B cell (primary cell): ENCODE results near the gene HPF1. TPM values are rescaled to one million over a fixed set of nuclear protein-coding genes. Genes with fewer than 3 reads are reported as not detected.

ENCODE experiments used
- ATAC-seq: fragments of 200-7000 bp; cut with Tn5 transposase; one replicate; pipeline ENCODE4 v1.10.0; 2021; ENCODE audit warnings: low read depth, mild to moderate bottlenecking, moderate number of reproducible peaks, moderate library complexity
- CTCF ChIA-PET: fragments of 350-600 bp; sonication (Branson Sonifier 250); formaldehyde crosslinking; loops from one replicate; lab custom pipeline; 2021; ENCODE audit warnings: antibody characterized with exemption, inconsistent platforms; lab: Charles Lee
- POLR2A ChIA-PET: fragments of 350-600 bp; sonication (Branson Sonifier 250); formaldehyde crosslinking; loops from one replicate; lab custom pipeline; 2021; ENCODE audit warnings: antibody characterized with exemption; lab: Charles Lee
- DNase-seq: peaks from one replicate; pipeline ENCODE4 v3.0.0; 2013
- H2AFZ ChIP-seq: 2 replicates; pipeline ENCODE4 v1.6.1; 2012; ENCODE audit warnings: mild to moderate bottlenecking, low read depth, low read length; ENCODE audit not compliant: insufficient read depth, poor library complexity, severe bottlenecking
- H3K27ac ChIP-seq, 2 donors: 1 replicate in 1 of 2; 2 replicates in 1 of 2; pipeline ENCODE4 v1.5.1; 2012 to 2013; ENCODE audit warnings: low read length in 2 of 2, mild to moderate bottlenecking in 2 of 2, moderate library complexity in 1 of 2
- H3K27me3 ChIP-seq, 4 experiments: fragments of 200-600 bp in 1 of 4; sonication (generic) in 1 of 4; replicated peaks in 1 of 4; 1 replicate in 2 of 4; 2 replicates in 2 of 4; pipeline versions ENCODE4 v1.6.1 to v1.7.0; 2013 to 2016; ENCODE audit warnings: low read length in 3 of 4, mild to moderate bottlenecking in 2 of 4, mixed read lengths in 1 of 4, moderate library complexity in 1 of 4; ENCODE audit not compliant: insufficient read depth in 4 of 4, control insufficient read depth in 3 of 4; ENCODE audit errors: control extremely low read depth in 1 of 4
- H3K36me3 ChIP-seq, 2 experiments: replicated peaks in 1 of 2; 1 replicate in 1 of 2; 2 replicates in 1 of 2; pipeline versions ENCODE4 v1.6.1 to v1.7.1; 2013; ENCODE audit warnings: low read length in 1 of 2; ENCODE audit not compliant: insufficient read depth in 2 of 2, control insufficient read depth in 1 of 2; ENCODE audit errors: control extremely low read depth in 1 of 2, extremely low read depth in 1 of 2
- H3K4me1 ChIP-seq, 2 donors: fragments of 200-600 bp in 1 of 2; sonication (generic) in 1 of 2; 1 replicate in 1 of 2; 2 replicates in 1 of 2; pipeline versions ENCODE4 v1.5.1 to v1.6.1; 2013 to 2017; ENCODE audit warnings: low read length in 2 of 2; ENCODE audit not compliant: control insufficient read depth in 2 of 2, insufficient read depth in 2 of 2
- H3K4me2 ChIP-seq: replicated peaks from 2 replicates; pipeline ENCODE3; 2012; ENCODE audit warnings: mild to moderate bottlenecking, low read depth, low read length; ENCODE audit not compliant: poor library complexity, severe bottlenecking
- H3K4me3 ChIP-seq, 5 experiments: fragments of 200-600 bp in 1 of 5; sonication (generic) in 1 of 5; 1 replicate in 3 of 5; 2 replicates in 2 of 5; pipeline versions ENCODE4 v1.5.1 to v1.7.0; 2011 to 2016; ENCODE audit warnings: low read length in 4 of 5, mild to moderate bottlenecking in 4 of 5, low read depth in 2 of 5, control low read depth in 1 of 5, moderate library complexity in 1 of 5; ENCODE audit not compliant: insufficient read depth in 1 of 5; ENCODE audit errors: control extremely low read depth in 1 of 5, extremely low read depth in 1 of 5
- H3K79me2 ChIP-seq: fragments of 200-600 bp; sonication (generic); one replicate; pipeline ENCODE4 v1.6.0; 2016; ENCODE audit warnings: low read length; ENCODE audit not compliant: control insufficient read depth, insufficient read depth
- H3K9ac ChIP-seq: fragments of 200-600 bp; sonication (generic); 2 replicates; pipeline ENCODE4 v1.6.1; 2017; ENCODE audit warnings: mild to moderate bottlenecking, low read length, moderate library complexity
- H3K9me3 ChIP-seq, 3 donors: one replicate each; pipeline versions ENCODE4 v1.6.1 to v1.7.1; 2013; ENCODE audit warnings: low read length in 2 of 3; ENCODE audit not compliant: control insufficient read depth in 2 of 3, insufficient read depth in 1 of 3; ENCODE audit errors: control extremely low read depth in 1 of 3
- H4K20me1 ChIP-seq: 2 replicates; pipeline ENCODE4 v1.6.0; 2012; ENCODE audit warnings: mild to moderate bottlenecking, low read length; ENCODE audit not compliant: insufficient read depth, control insufficient read depth, poor library complexity, severe bottlenecking
- H3K27ac Mint-ChIP-seq: one replicate; pipeline ENCODE4 v1.8.0; 2021; ENCODE audit warnings: mixed read lengths
- H3K27me3 Mint-ChIP-seq: one replicate; pipeline ENCODE4 v1.8.0; 2021; ENCODE audit warnings: mixed read lengths
- H3K4me1 Mint-ChIP-seq: one replicate; pipeline ENCODE4 v1.8.0; 2021; ENCODE audit warnings: mixed read lengths
- H3K4me3 Mint-ChIP-seq: one replicate; pipeline ENCODE4 v1.8.0; 2021; ENCODE audit warnings: mixed read lengths
- H3K9me3 Mint-ChIP-seq: one replicate; pipeline ENCODE4 v1.8.0; 2022; ENCODE audit warnings: mixed read lengths; ENCODE audit not compliant: insufficient read depth
- EZH2 ChIP-seq: IDR thresholded peaks from 2 replicates; pipeline ENCODE4 v1.6.1; 2012; ENCODE audit warnings: borderline replicate concordance, low read depth, mild to moderate bottlenecking, moderate library complexity, low read length; ENCODE audit not compliant: insufficient read depth, poor library complexity, severe bottlenecking
- WGBS: methylation state at CpG from one replicate; pipeline ENCODE4 v1.1.5; 2013; ENCODE audit warnings: missing lambda C conversion rate; ENCODE audit not compliant: insufficient coverage; 5-methylcytosine and 5-hydroxymethylcytosine counted together
- intact Hi-C: fragments of 100-400 bp; cut with micrococcal nuclease; formaldehyde crosslinking; loops from one replicate; pipeline ENCODE4 v1.10.0; 2022
- polyA plus RNA-seq: library from polyadenylated mRNA; depleted of rRNA; stranded (reverse); fragments of >200 nt; gene quantifications from 2 replicates; pipeline ENCODE4 v1.2.3, GENCODE V29; 2012
- total RNA-seq, 2 donors: library from RNA; stranded (reverse); fragments of 120-200 nt in 1 of 2; gene quantifications; 1 replicate in 1 of 2; 2 replicates in 1 of 2; pipeline versions ENCODE4 v1.2.3 to v1.2.4, GENCODE V29; 2013 to 2022
- TF ChIP-seq, protein P1 (sequence below): fragments of 200-600 bp; IDR thresholded peaks from one replicate; pipeline ENCODE4 v1.8.0; 2022; ENCODE audit warnings: antibody characterized with exemption, mild to moderate bottlenecking

Gene HPF1
- total and polyA plus RNA-seq, 2 donors (not counting 1 experiment from before 2014, with no cell fraction given) = 8.7 to 15.2 TPM

DNA sequence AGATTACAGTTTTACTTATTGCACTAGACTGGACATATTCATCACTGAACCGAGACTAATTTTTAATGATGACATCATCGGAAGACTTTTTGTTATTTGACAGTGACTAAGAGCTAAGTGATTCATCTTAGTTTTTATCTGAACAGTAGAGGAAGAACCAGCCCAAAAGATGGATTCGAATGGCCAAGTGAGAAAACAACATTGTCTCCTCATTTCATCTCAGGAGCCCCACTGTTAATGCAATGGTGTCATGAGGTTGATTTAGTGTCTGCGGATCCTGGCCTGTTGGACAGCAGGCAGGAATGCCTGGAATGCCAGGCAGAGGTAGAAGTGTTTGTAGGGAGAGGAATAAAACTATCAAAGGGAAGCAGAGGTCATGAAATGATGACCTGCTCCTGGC is 37.8 kb upstream of the HPF1 start:
- Histone ChIP-seq H3K9ac (no peak overlapping the region), H3K27ac (no peak overlapping the region), H2AFZ (no peak overlapping the region), H3K4me3 (no peak overlapping the region), H3K9me3 (no peaks in the 10 kb centered on the region), H4K20me1 (no peaks in the 10 kb centered on the region), H3K4me2 (no peak overlapping the region), H3K27me3 (peaks cover 0 to 11% (median 7%) of the 10 kb centered on the region in 4 experiments), H3K79me2 (no peaks in the 10 kb centered on the region), H3K4me1 (peaks cover 0 to 3% of the 10 kb centered on the region in 2 donors), H3K36me3 (no peaks in the 10 kb centered on the region)
- POLR2A ChIA-PET = no interaction called here
- ATAC-seq = no peak
- peaks cover 42% of the 10 kb centered on the region for H3K27me3 Mint-ChIP-seq
- H3K4me1 Mint-ChIP-seq = peaks cover 9% of the 10 kb centered on the region
- intact Hi-C loops = no loop called here
- no peak for TF ChIP-seq EZH2
- TF ChIP-seq, protein P1, sequence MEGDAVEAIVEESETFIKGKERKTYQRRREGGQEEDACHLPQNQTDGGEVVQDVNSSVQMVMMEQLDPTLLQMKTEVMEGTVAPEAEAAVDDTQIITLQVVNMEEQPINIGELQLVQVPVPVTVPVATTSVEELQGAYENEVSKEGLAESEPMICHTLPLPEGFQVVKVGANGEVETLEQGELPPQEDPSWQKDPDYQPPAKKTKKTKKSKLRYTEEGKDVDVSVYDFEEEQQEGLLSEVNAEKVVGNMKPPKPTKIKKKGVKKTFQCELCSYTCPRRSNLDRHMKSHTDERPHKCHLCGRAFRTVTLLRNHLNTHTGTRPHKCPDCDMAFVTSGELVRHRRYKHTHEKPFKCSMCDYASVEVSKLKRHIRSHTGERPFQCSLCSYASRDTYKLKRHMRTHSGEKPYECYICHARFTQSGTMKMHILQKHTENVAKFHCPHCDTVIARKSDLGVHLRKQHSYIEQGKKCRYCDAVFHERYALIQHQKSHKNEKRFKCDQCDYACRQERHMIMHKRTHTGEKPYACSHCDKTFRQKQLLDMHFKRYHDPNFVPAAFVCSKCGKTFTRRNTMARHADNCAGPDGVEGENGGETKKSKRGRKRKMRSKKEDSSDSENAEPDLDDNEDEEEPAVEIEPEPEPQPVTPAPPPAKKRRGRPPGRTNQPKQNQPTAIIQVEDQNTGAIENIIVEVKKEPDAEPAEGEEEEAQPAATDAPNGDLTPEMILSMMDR = no peak
- 50% methylated on average over 2 of the region's 4 CpGs for WGBS
- CTCF ChIA-PET = no interaction called here
- H3K4me3 Mint-ChIP-seq = no peak overlapping the region
- no peaks in the 10 kb centered on the region for H3K9me3 Mint-ChIP-seq
- no peak overlapping the region for H3K27ac Mint-ChIP-seq
- DNase-seq = no peak

DNA sequence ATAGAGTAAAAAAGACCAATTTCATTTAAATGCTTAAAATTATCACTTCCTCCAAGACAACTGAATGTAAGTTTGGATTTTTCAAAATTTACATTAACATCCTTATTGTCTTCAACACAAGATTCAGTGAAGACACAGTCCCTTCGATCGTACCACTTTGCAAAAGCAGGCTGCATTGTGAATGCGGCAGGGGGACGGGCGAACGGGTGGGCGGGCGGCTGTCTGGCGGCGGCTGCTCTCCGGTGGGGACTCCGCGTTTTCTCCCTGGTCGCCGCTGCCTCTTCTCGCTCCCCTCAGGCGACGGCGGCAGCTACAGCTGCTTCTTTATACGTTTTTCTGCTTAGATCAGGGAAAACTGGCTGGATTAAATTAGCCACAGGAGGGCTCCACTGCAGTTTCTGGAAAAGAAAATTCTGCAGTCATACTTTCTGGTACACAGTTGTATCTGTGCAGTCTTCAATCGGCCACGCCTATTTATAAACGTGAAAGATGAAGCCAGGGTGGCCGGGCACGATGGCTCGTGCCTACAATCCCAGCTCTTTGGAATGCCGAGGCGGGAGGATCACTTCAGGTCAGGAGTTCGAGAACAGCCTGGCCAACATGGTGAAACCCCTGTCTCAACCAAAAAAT is 33.9 kb upstream of the HPF1 start:
- H2AFZ ChIP-seq = peak overlapping the region; percentile 57

More for the DNA sequence above, 33.9 kb upstream of the HPF1 start:
- H3K4me1 ChIP-seq = peaks cover 0 to 3% of the 10 kb centered on the region in 2 donors
- Mint-ChIP-seq H3K27ac (no peak overlapping the region), H3K27me3 (peaks cover 63% of the 10 kb centered on the region), H3K4me1 (peaks cover 9% of the 10 kb centered on the region), H3K4me3 (peak overlapping the region; percentile 24), H3K9me3 (no peaks in the 10 kb centered on the region)
- 15% methylated on average over 29 of the region's 29 CpGs for WGBS
- peaks cover 0 to 28% (median 21%) of the 10 kb centered on the region in 4 experiments for H3K27me3 ChIP-seq
- DNase-seq (peak; percentile 26), ATAC-seq (no peak)
- H3K4me3 ChIP-seq = no peak overlapping the region
- CTCF ChIA-PET = no interaction called here
- H3K36me3 ChIP-seq = no peaks in the 10 kb centered on the region
- H3K9ac ChIP-seq = no peak overlapping the region
- no peaks in the 10 kb centered on the region for H3K79me2 ChIP-seq
- H4K20me1 ChIP-seq = no peaks in the 10 kb centered on the region
- TF ChIP-seq, protein P1 = no peak
- no peak for TF ChIP-seq EZH2
- H3K4me2 ChIP-seq = peak overlapping the region; percentile 43
- POLR2A ChIA-PET = no interaction called here
- intact Hi-C loops = no loop called here
- no peaks in the 10 kb centered on the region for H3K9me3 ChIP-seq
- no peak overlapping the region for H3K27ac ChIP-seq
